GM12878 (cell line): ENCODE results near the gene CTDNEP1. TPM values are rescaled to one million over a fixed set of nuclear protein-coding genes. Genes with fewer than 3 reads are reported as not detected.

ENCODE experiments used
- ASH2L ChIP-seq: fragments of 300-600, 200-600 bp; sonication (generic); IDR thresholded peaks from 2 replicates; pipeline ENCODE4 v1.6.1; 2017; ENCODE audit warnings: low read depth, mild to moderate bottlenecking, borderline replicate concordance
- BCLAF1 ChIP-seq: fragments of 450-650 bp; IDR thresholded peaks from 2 replicates; pipeline ENCODE4 v1.6.1; 2017; ENCODE audit warnings: antibody characterized with exemption, mild to moderate bottlenecking, moderate library complexity
- CHD2 ChIP-seq: IDR thresholded peaks from 2 replicates; pipeline ENCODE4 v1.6.1; 2011; ENCODE audit warnings: low read depth, low read length, improper control_type of control experiment, borderline replicate concordance
- CTCF ChIP-seq, 3 experiments: IDR thresholded peaks in 2 of 3; conservative IDR thresholded peaks in 1 of 3; 2 replicates each; pipeline ENCODE4 v1.5.1; 2011; ENCODE audit warnings: low read depth in 3 of 3, low read length in 3 of 3, mild to moderate bottlenecking in 3 of 3, control low read depth in 2 of 3, moderate library complexity in 2 of 3, inconsistent platforms in 1 of 3, mixed read lengths in 1 of 3; ENCODE audit not compliant: control insufficient read depth in 2 of 3, insufficient read depth in 1 of 3; ENCODE audit errors: extremely low read depth in 1 of 3
- CUX1 ChIP-seq: IDR thresholded peaks from 2 replicates; pipeline ENCODE4 v1.6.1; 2012; ENCODE audit warnings: improper control_type of control experiment, low read depth, low read length; ENCODE audit not compliant: insufficient replicate concordance
- ELK1 ChIP-seq: IDR thresholded peaks from 2 replicates; pipeline ENCODE4 v1.6.1; 2012; ENCODE audit warnings: low read depth, low read length, improper control_type of control experiment
- EP300 ChIP-seq, 2 experiments: fragments of 150-350 bp in 1 of 2; IDR thresholded peaks; 2 replicates each; pipeline ENCODE4 v1.6.1; 2011 to 2012; ENCODE audit warnings: low read depth in 2 of 2, low read length in 2 of 2, borderline replicate concordance in 1 of 2, improper control_type of control experiment in 1 of 2, inconsistent platforms in 1 of 2; ENCODE audit not compliant: control insufficient read depth in 1 of 2
- LARP7 ChIP-seq: fragments of 450-650 bp; IDR thresholded peaks from 2 replicates; pipeline ENCODE4 v1.6.1; 2017; ENCODE audit warnings: mild to moderate bottlenecking
- PAX5 ChIP-seq: IDR thresholded peaks from 2 replicates; pipeline ENCODE4 v1.6.1; 2011; ENCODE audit warnings: low read depth, low read length, borderline replicate concordance
- SRF ChIP-seq, 2 experiments: IDR thresholded peaks; 2 replicates each; pipeline ENCODE4 v1.6.1; 2011; ENCODE audit warnings: low read depth in 2 of 2, low read length in 2 of 2, mild to moderate bottlenecking in 1 of 2, moderate library complexity in 1 of 2
- TAF1 ChIP-seq: IDR thresholded peaks from 2 replicates; pipeline ENCODE4 v1.6.1; 2011; ENCODE audit warnings: mild to moderate bottlenecking, low read depth, low read length, borderline replicate concordance
- ZBTB33 ChIP-seq: fragments of 450-650 bp; IDR thresholded peaks from 2 replicates; pipeline ENCODE4 v1.6.1; 2017; ENCODE audit warnings: mild to moderate bottlenecking
- ZNF274 ChIP-seq: IDR thresholded peaks from one replicate; pipeline ENCODE4 v1.8.0; 2011; ENCODE audit not compliant: insufficient read length, insufficient read depth
- ZNF622 ChIP-seq: fragments of 450-650 bp; IDR thresholded peaks from 2 replicates; pipeline ENCODE4 v1.6.1; 2017; ENCODE audit warnings: mild to moderate bottlenecking, inconsistent platforms
- polyA plus RNA-seq, 11 experiments: library from polyadenylated mRNA; depleted of rRNA in 4 of 11; unstranded in 6 of 11; stranded (reverse) in 5 of 11; fragments of >200 nt; fragmentation: Nextera tagmentation in 4 of 11; fragmentation: Illumina TruSeq in 1 of 11; extraction: Ambion mirVana in 4 of 11; extraction: Trizol in 1 of 11; gene quantifications; 1 replicate in 1 of 11; 2 replicates in 10 of 11; pipeline versions ENCODE4 v1.2.1 to v1.2.3, GENCODE V29; 2011 to 2016; ENCODE audit warnings: inconsistent platforms in 2 of 11, missing spikeins in 2 of 11, low read depth in 1 of 11
- total RNA-seq, 4 experiments: library from RNA; depleted of rRNA in 3 of 4; stranded (reverse); fragments of >200 nt in 3 of 4; fragmentation: Illumina TruSeq in 1 of 4; extraction: Trizol in 1 of 4; gene quantifications; 2 replicates each; pipeline versions ENCODE4 v1.2.1 to v1.2.3, GENCODE V29; 2013 to 2021

CTDNEP1 gene
- total and polyA plus RNA-seq, 10 of the 15 experiments (the other 5 are each of a cell fraction or from before 2014, with no cell fraction given) = 23.7 to 176 (median 30.3) TPM

GRCh38 chr17:7252176-7253043 lies 876 bp upstream of the CTDNEP1 start, which contains the start of gene ELP5 (continued):
- TF ChIP-seq BCLAF1 (no peak), CHD2 (peak; percentile 5; the same call in 1 of the 2 replicates), ZNF622 (no peak), ZBTB33 (no peak), ZNF274 (no peak), TAF1 (peak; percentile 81), CUX1 (no peak), ELK1 (no peak; the same call in 1 of the 2 replicates), CTCF (IDR thresholded peaks at IDR 0.05 in 2 of 3, conservative IDR thresholded peaks at IDR 0.05 in 1 of 3; ENCODE audit: control insufficient read depth in 2 of 3, extremely low read depth in 1 of 3, insufficient read depth in 1 of 3, low read depth in 3 of 3, low read length in 3 of 3) (peak; percentile 11 to 42 (median 37); a peak in 3 of 6 replicates), LARP7 (peak; percentile 88; the same call in 1 of the 2 replicates), EP300 (IDR thresholded peaks at IDR 0.05; ENCODE audit: borderline replicate concordance in 1 of 2, control insufficient read depth in 1 of 2, low read depth in 2 of 2, low read length in 2 of 2) (no peak), PAX5 (peak; percentile 8; the same call in 1 of the 2 replicates), ASH2L (no peak), SRF (IDR thresholded peaks at IDR 0.05; ENCODE audit: low read depth in 2 of 2, low read length in 2 of 2) (peak in 1 of 2 experiments; percentile 84; a peak in 2 of 4 replicates)
